ENCODE data around the gene MGP. TPM values are rescaled to one million over a fixed set of nuclear protein-coding genes. Genes with fewer than 3 reads are reported as not detected.

MGP gene
- total and polyA plus RNA-seq, 4 donors: 7,115 to 16,848 (median 14,549) TPM

GRCh38 chr12:14845350-14845750, 40.3 kb downstream of the MGP start:
- Histone ChIP-seq H3K36me3 (ENCODE audit: control insufficient read depth in 1 of 2, insufficient read depth in 2 of 2, low read length in 1 of 2) (no peaks in the 10 kb centered on the region), H3K27me3 (ENCODE audit: control insufficient read depth in 1 of 2, insufficient read depth in 2 of 2, low read length in 1 of 2) (no peaks in the 10 kb centered on the region), H3K27ac (ENCODE audit: low read depth in 1 of 2, low read length in 2 of 2) (no peak overlapping the region), H3K4me1 (ENCODE audit: control insufficient read depth in 1 of 2, insufficient read depth in 2 of 2, low read length in 2 of 2) (peaks cover 3 to 7% of the 10 kb centered on the region in 2 donors), H3K9me3 (ENCODE audit: control insufficient read depth, low read length) (no peaks in the 10 kb centered on the region), H3K4me3 (ENCODE audit: low read length in 2 of 2) (no peak overlapping the region)
- 7 to 10% methylated on average over 3 of the region's 3 CpGs for WGBS, 2 donors
- peak; percentile 82 for ATAC-seq (ENCODE audit: low FRiP score)
- DNase-seq: no peak
- intact Hi-C loops (cut with DNase I): loop anchor here (2.0 to 10.0 kb wide), 8 partner anchors 37 to 679 kb away; partner anchors contain the start of gene RERG (in 2 of the 2)

GRCh38 chr12:14844401-14844800, 41.3 kb downstream of the MGP start:
- DNase-seq: no peak
- Histone ChIP-seq H3K4me3 (ENCODE audit: low read length in 2 of 2) (no peak overlapping the region), H3K36me3 (ENCODE audit: control insufficient read depth in 1 of 2, insufficient read depth in 2 of 2, low read length in 1 of 2) (no peaks in the 10 kb centered on the region), H3K9me3 (ENCODE audit: control insufficient read depth, low read length) (no peaks in the 10 kb centered on the region), H3K4me1 (ENCODE audit: control insufficient read depth in 1 of 2, insufficient read depth in 2 of 2, low read length in 2 of 2) (peaks cover 3 to 4% of the 10 kb centered on the region in 2 donors), H3K27me3 (ENCODE audit: control insufficient read depth in 1 of 2, insufficient read depth in 2 of 2, low read length in 1 of 2) (no peaks in the 10 kb centered on the region), H3K27ac (ENCODE audit: low read depth in 1 of 2, low read length in 2 of 2) (no peak overlapping the region)
- ATAC-seq (ENCODE audit: low FRiP score): no peak
- intact Hi-C loops (cut with DNase I): loop anchor here (2.0 to 10.0 kb wide), 8 partner anchors 72 to 680 kb away; partner anchors contain the start of gene RERG (in 1 of the 2)

DNA sequence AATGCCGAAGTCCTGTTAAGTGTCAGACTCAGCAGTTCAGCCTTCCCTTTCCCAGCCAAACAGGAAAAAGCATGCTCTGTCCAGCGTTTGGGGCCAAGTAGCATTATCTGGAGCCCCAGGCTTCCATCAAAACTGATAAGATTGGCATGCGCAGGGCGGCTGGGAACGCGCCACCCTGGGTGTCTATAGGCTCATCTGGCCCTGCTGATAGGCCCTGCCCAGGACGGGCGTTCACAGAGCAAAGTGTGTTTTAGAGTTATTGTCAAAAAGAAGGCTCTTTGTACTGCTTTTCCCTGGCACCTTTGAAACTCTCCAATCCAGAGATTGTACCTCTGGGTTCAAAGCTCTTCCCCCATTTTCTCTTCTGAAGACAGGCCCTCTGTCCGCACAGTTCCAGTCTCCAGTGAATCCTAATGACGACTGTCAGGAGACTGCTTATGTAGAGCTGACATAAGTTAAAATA, 42.2 kb downstream of the MGP start, which contains the start of gene ART4:
ART4 (minus strand) TSS at position 102 of the 463 bp plus-strand sequence. CDS start 413 bp downstream, outside the sequence.
- intact Hi-C loops (cut with DNase I): loop anchor here (5.0 to 10.0 kb wide), 6 partner anchors 71 to 681 kb away; partner anchors contain the start of gene RERG (in 1 of the 2)
- peak within 1 kb of the TSS; percentile 87 to 99 for H3K27ac ChIP-seq (ENCODE audit: low read depth in 1 of 2, low read length in 2 of 2)
- H3K4me3 ChIP-seq (ENCODE audit: low read length in 2 of 2): peak within 1 kb of the TSS in 1 of 2 donors; percentile 69
- no peaks in the 10 kb centered on the region for H3K9me3 ChIP-seq (ENCODE audit: control insufficient read depth, low read length)
- no peaks in the 10 kb centered on the region for H3K27me3 ChIP-seq (ENCODE audit: control insufficient read depth in 1 of 2, insufficient read depth in 2 of 2, low read length in 1 of 2)
- H3K4me1 ChIP-seq (ENCODE audit: control insufficient read depth in 1 of 2, insufficient read depth in 2 of 2, low read length in 2 of 2): peaks cover 3% of the 10 kb centered on the region in 2 donors
- WGBS, 2 donors: 8 to 13% methylated on average over 10 of the region's 10 CpGs
- ATAC-seq (ENCODE audit: low FRiP score) (peak; percentile 16), DNase-seq (peak in 1 of 2 donors; percentile 59)
- H3K36me3 ChIP-seq (ENCODE audit: control insufficient read depth in 1 of 2, insufficient read depth in 2 of 2, low read length in 1 of 2): no peaks in the 10 kb centered on the region

DNA sequence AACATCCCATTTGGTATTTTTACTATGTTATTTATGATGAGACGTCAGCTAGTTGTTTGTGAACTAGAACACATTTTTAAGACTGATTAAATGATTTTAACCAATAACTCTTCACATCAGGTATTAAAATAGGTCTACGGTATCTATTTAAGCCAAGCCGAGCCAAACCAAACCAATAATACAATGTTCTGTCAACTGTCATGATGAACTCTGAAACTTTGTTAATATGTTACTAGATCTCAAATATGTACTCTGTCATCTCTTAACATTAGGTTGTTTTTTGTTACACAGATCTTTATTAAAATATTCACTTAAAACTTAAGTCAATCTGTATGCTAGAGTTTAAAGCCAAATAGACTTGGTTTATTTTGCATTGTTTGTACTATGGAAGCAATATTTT, 43.3 kb downstream of the MGP start:
- DNase-seq: no peak
- H3K27me3 ChIP-seq (ENCODE audit: control insufficient read depth in 1 of 2, insufficient read depth in 2 of 2, low read length in 1 of 2): no peaks in the 10 kb centered on the region
- ATAC-seq (ENCODE audit: low FRiP score): no peak
- H3K36me3 ChIP-seq (ENCODE audit: control insufficient read depth in 1 of 2, insufficient read depth in 2 of 2, low read length in 1 of 2): no peaks in the 10 kb centered on the region
- 20 to 27% methylated on average over 3 of the region's 3 CpGs for WGBS, 2 donors
- intact Hi-C loops (cut with DNase I): loop anchor here (5.0 to 10.0 kb wide), 6 partner anchors 70 to 682 kb away; partner anchors contain the start of gene RERG (in 1 of the 2)
- H3K4me1 ChIP-seq (ENCODE audit: control insufficient read depth in 1 of 2, insufficient read depth in 2 of 2, low read length in 2 of 2): peaks cover under 1 to 3% of the 10 kb centered on the region in 2 donors
- H3K27ac ChIP-seq (ENCODE audit: low read depth in 1 of 2, low read length in 2 of 2): no peak overlapping the region
- H3K9me3 ChIP-seq (ENCODE audit: control insufficient read depth, low read length): no peaks in the 10 kb centered on the region
- H3K4me3 ChIP-seq (ENCODE audit: low read length in 2 of 2): peak overlapping the region in 1 of 2 donors; percentile 69

GRCh38 chr12:14841761-14842160, 43.9 kb downstream of the MGP start:
- Histone ChIP-seq H3K27me3 (ENCODE audit: control insufficient read depth in 1 of 2, insufficient read depth in 2 of 2, low read length in 1 of 2) (no peaks in the 10 kb centered on the region), H3K9me3 (ENCODE audit: control insufficient read depth, low read length) (no peaks in the 10 kb centered on the region), H3K36me3 (ENCODE audit: control insufficient read depth in 1 of 2, insufficient read depth in 2 of 2, low read length in 1 of 2) (no peaks in the 10 kb centered on the region), H3K27ac (ENCODE audit: low read depth in 1 of 2, low read length in 2 of 2) (peak overlapping the region; percentile 73 to 90), H3K4me1 (ENCODE audit: control insufficient read depth in 1 of 2, insufficient read depth in 2 of 2, low read length in 2 of 2) (peaks cover 0 to 3% of the 10 kb centered on the region in 2 donors), H3K4me3 (ENCODE audit: low read length in 2 of 2) (peak overlapping the region in 1 of 2 donors; percentile 48)
- DNase-seq: peak; percentile 75 to 85
- intact Hi-C loops (cut with DNase I): loop anchor here (5.0 to 10.0 kb wide), 6 partner anchors 69 to 683 kb away; partner anchors contain the start of gene RERG (in 1 of the 2)
- WGBS, 2 donors: 4 to 5% methylated on average over 3 of the region's 3 CpGs
- peak; percentile 84 for ATAC-seq (ENCODE audit: low FRiP score)

DNA sequence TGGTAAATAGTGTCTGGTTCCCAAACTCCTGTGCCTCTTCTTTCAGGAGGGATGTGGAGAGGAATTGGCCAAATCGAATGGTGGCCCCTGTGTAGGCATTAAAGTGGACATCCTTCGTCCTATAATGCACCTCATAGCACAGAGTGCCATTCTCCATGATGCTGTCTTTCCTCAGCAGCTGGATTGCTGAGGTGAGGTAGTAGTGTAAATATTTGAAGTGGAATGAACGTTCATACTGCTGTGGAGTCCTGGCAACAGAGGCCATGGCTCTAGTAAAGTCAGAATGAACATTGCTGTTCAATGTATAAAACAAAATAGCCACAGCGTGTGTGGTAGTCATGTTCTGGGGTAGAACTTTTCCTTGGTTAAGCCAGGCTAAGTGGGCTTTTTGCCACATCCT, 45.0 kb downstream of the MGP start:
- Histone ChIP-seq H3K4me1 (ENCODE audit: control insufficient read depth in 1 of 2, insufficient read depth in 2 of 2, low read length in 2 of 2) (peaks cover 0 to 6% of the 10 kb centered on the region in 2 donors), H3K27ac (ENCODE audit: low read depth in 1 of 2, low read length in 2 of 2) (peak overlapping the region; percentile 76 to 90), H3K4me3 (ENCODE audit: low read length in 2 of 2) (no peak overlapping the region), H3K9me3 (ENCODE audit: control insufficient read depth, low read length) (no peaks in the 10 kb centered on the region), H3K27me3 (ENCODE audit: control insufficient read depth in 1 of 2, insufficient read depth in 2 of 2, low read length in 1 of 2) (no peaks in the 10 kb centered on the region), H3K36me3 (ENCODE audit: control insufficient read depth in 1 of 2, insufficient read depth in 2 of 2, low read length in 1 of 2) (peaks cover 0 to 2% of the 10 kb centered on the region in 2 donors)
- ATAC-seq (ENCODE audit: low FRiP score) (no peak), DNase-seq (no peak)
- intact Hi-C loops (cut with DNase I): loop anchor here (5.0 to 10.0 kb wide), 6 partner anchors 68 to 684 kb away; partner anchors contain the start of gene RERG (in 1 of the 2)
- WGBS, 2 donors: 37 to 43% methylated on average over 4 of the region's 4 CpGs

DNA sequence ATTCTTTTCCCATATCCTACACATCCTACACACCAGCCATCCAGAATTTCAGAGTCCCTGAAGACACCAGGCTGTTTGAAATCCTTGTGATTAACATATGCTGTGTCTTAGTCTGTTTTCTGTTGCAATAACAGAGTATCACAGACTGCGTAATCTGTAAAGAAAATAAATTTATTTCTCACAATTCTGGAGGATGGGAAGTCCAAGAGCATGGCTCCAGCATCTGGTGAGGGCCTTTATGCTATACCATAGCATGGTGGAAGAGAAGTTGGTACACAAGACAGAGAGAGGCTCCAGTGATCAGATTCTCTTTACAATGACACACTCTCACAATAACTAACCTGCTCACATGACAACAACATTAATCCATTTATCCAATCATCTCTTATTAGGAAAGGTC, 46.4 kb downstream of the MGP start:
- DNase-seq (no peak), ATAC-seq (ENCODE audit: low FRiP score) (no peak)
- intact Hi-C loops (cut with DNase I): no loop called here
- Histone ChIP-seq H3K9me3 (ENCODE audit: control insufficient read depth, low read length) (no peaks in the 10 kb centered on the region), H3K36me3 (ENCODE audit: control insufficient read depth in 1 of 2, insufficient read depth in 2 of 2, low read length in 1 of 2) (peaks cover 0 to 2% of the 10 kb centered on the region in 2 donors), H3K4me1 (ENCODE audit: control insufficient read depth in 1 of 2, insufficient read depth in 2 of 2, low read length in 2 of 2) (peaks cover 0 to 6% of the 10 kb centered on the region in 2 donors), H3K27ac (ENCODE audit: low read depth in 1 of 2, low read length in 2 of 2) (no peak overlapping the region), H3K27me3 (ENCODE audit: control insufficient read depth in 1 of 2, insufficient read depth in 2 of 2, low read length in 1 of 2) (no peaks in the 10 kb centered on the region), H3K4me3 (ENCODE audit: low read length in 2 of 2) (no peak overlapping the region)
- WGBS, 2 donors: 98 to 100% methylated on average over 1 of the region's 1 CpG

- H3K36me3 ChIP-seq (ENCODE audit: control insufficient read depth in 1 of 2, insufficient read depth in 2 of 2, low read length in 1 of 2): peaks cover 0 to 2% of the 10 kb centered on the region in 2 donors
- H3K27ac ChIP-seq (ENCODE audit: low read depth in 1 of 2, low read length in 2 of 2): peak overlapping the region in 1 of 2 donors; percentile 36
- intact Hi-C loops (cut with DNase I): no loop called here
- no peak overlapping the region for H3K4me3 ChIP-seq (ENCODE audit: low read length in 2 of 2)
- ATAC-seq (ENCODE audit: low FRiP score) (peak; percentile 84), DNase-seq (no peak)
- H3K9me3 ChIP-seq (ENCODE audit: control insufficient read depth, low read length): no peaks in the 10 kb centered on the region
- no peaks in the 10 kb centered on the region for H3K27me3 ChIP-seq (ENCODE audit: control insufficient read depth in 1 of 2, insufficient read depth in 2 of 2, low read length in 1 of 2)
- peaks cover 3 to 6% of the 10 kb centered on the region in 2 donors for H3K4me1 ChIP-seq (ENCODE audit: control insufficient read depth in 1 of 2, insufficient read depth in 2 of 2, low read length in 2 of 2)
- 64 to 68% methylated on average over 7 of the region's 7 CpGs for WGBS, 2 donors
Observed at GRCh38 chr12:14836336-14837210, 49.1 kb downstream of the MGP start.
